Endothelial cell of hepatic sinusoid (primary cell): ENCODE results near the gene SLC39A12.

Source experiments
- in situ Hi-C: cut with HindIII; loops from 2 replicates; pipeline ENCODE4 v1.10.0; 2017; ENCODE audit warnings: low sequenced_read_pairs

Gene SLC39A12

GRCh38 chr10:18043148-18044006, 91.7 kb downstream of the SLC39A12 start:
- in situ Hi-C loops = no loop called here

- in situ Hi-C loops = no loop called here
These were observed 93.4 kb downstream of the SLC39A12 start for GRCh38 chr10:18044976-18045720.

GRCh38 chr10:18056583-18056982, 104.9 kb downstream of the SLC39A12 start:
- in situ Hi-C loops = no loop called here

- in situ Hi-C loops = no loop called here
These were observed 108.3 kb downstream of the SLC39A12 start for GRCh38 chr10:18059826-18060559.

GRCh38 chr10:18066947-18067346, 115.2 kb downstream of the SLC39A12 start:
- in situ Hi-C loops = no loop called here

GRCh38 chr10:18068401-18068800, 116.7 kb downstream of the SLC39A12 start:
- in situ Hi-C loops = no loop called here

GRCh38 chr10:18071591-18071990, 119.9 kb downstream of the SLC39A12 start:
- in situ Hi-C loops = no loop called here

GRCh38 chr10:18073314-18073713, 121.6 kb downstream of the SLC39A12 start:
- in situ Hi-C loops = no loop called here

- in situ Hi-C loops = no loop called here
These were observed 124.2 kb downstream of the SLC39A12 start for GRCh38 chr10:18075881-18076280.

GRCh38 chr10:18079665-18080295, 128.1 kb downstream of the SLC39A12 start:
- in situ Hi-C loops = no loop called here

GRCh38 chr10:18082381-18082780, 130.7 kb downstream of the SLC39A12 start:
- in situ Hi-C loops = no loop called here

GRCh38 chr10:18085855-18086254, 134.1 kb downstream of the SLC39A12 start:
- in situ Hi-C loops = loop anchor here (5.0 kb wide), 1 partner anchor 69 kb away; no protein-coding TSS in a partner anchor

GRCh38 chr10:18086746-18087145, 135.0 kb downstream of the SLC39A12 start:
- in situ Hi-C loops = loop anchor here (5.0 kb wide), 1 partner anchor 69 kb away; no protein-coding TSS in a partner anchor

GRCh38 chr10:18087355-18087754, 135.6 kb downstream of the SLC39A12 start:
- in situ Hi-C loops = loop anchor here (5.0 kb wide), 1 partner anchor 70 kb away; no protein-coding TSS in a partner anchor
